GM18505 (cell line): Measurements from ENCODE around the gene ANTXR2.
A peak's percentile ranks its signal among the peaks of the same experiment; 100 is the strongest.
"Not testable (repeated sequence)": the region's sequence is repeated elsewhere in the genome, so short reads cannot be mapped to it uniquely, and the experiment has no call there.

Source experiments
- ATAC-seq: cut with Tn5 transposase; IDR thresholded peaks from one replicate; pipeline ENCODE4 v1.9.1; 2021; ENCODE audit not compliant: unreplicated experiment
- POLR2A ChIP-seq: IDR thresholded peaks from 4 replicates; pipeline ENCODE4 v1.6.1; 2011; ENCODE audit warnings: borderline replicate concordance; ENCODE audit not compliant: insufficient read depth, insufficient read length; ENCODE audit errors: extremely low read depth

The ANTXR2 gene

GRCh38 chr4:80015407-80016189 is 57.4 kb downstream of the ANTXR2 start:
- no peak for TF ChIP-seq POLR2A
- no peak for ATAC-seq

DNA sequence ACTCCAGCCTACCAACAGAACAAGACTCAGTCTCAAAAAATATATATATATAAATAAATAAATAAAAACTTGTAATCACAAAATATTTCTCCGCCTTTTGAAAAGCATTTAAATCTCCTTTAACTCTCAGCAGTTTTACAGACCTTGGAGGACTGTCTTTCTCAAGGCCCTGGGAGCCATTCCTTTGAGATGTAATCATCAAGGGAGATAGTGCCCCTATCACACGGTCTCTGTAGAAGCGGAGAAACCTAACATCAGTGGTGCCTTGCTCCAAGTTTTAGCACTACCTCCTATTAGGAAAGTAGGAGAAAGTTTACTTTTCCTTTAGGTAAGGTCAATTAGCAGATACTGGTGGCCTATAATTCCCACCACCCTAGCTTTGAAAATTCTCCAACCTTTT is 58.5 kb downstream of the ANTXR2 start:
- no peak for ATAC-seq
- no peak for TF ChIP-seq POLR2A

DNA sequence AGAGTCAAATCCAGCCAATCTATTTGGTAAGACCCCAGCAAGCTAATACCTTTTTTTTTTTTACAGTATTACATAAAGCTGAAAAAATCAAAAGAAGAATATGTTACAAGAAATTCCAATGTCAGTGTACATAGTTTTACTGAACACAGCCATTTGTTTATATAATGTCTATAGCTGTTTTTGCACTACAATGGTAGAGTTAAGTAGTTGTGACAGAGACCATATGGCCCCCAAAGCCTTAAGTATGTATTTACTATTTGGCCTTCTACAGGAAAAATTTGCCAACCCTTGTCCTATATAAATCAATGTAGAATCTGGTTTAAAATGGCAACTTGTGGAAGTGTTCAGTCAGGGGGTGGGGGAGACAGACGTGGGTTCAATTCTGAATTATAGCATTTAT is 60.7 kb downstream of the ANTXR2 start:
- ATAC-seq, result no peak
- no peak for TF ChIP-seq POLR2A

DNA sequence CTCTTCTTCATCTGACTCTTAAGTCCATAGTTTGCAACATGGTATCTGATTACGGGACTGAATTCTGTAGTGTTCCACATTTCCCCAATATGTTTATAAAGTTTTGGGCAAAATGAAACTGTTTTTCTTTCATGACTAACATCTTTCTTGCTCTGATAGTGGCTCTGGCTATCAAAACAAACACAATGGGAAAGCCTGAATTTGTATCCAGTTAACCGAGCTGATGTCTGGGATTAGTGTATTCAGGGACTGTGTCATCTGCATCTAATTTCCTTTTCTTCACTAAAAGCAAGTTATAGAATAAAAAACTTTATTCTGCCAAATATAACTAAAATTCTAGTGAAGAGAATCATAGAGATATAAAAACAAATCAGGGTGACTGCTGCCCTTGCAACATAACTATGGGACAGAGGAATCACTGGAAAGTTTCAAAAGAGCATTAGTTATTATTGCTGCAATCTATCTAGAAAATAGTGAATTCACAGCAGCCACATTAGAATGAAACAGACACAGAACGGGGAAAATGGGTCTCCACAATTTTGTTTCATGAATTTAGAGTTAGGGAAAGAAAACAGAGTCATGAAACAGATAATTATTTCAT is 61.3 kb downstream of the ANTXR2 start:
- no peak for ATAC-seq
- no peak for TF ChIP-seq POLR2A

DNA sequence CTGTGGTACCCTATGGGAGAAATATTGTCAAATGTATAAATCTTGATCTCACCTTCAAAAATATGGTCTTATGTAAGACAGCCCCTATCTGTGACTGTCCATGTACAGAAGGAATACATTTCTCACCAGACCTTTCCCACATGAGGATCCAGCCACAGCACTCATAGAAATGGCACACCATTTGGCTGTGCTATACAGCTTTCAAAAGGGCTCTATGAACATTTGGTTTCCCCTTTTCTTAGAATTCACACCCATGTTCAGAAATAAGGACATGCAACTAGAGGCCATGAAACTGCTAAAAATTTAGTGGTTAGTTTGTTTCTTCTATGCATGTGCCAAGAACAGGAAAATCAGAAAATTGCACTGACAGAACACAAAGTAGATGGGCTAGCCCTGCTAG is 62.7 kb downstream of the ANTXR2 start:
- no peak for ATAC-seq
- no peak for TF ChIP-seq POLR2A

GRCh38 chr4:80009806-80010205 is 63.2 kb downstream of the ANTXR2 start:
- ATAC-seq, result no peak
- no peak for TF ChIP-seq POLR2A

- ATAC-seq, result no peak
- TF ChIP-seq POLR2A, result no peak
Measured at GRCh38 chr4:80008971-80009370, 64.1 kb downstream of the ANTXR2 start.

GRCh38 chr4:80008351-80008750 is 64.7 kb downstream of the ANTXR2 start:
- no peak for TF ChIP-seq POLR2A

DNA sequence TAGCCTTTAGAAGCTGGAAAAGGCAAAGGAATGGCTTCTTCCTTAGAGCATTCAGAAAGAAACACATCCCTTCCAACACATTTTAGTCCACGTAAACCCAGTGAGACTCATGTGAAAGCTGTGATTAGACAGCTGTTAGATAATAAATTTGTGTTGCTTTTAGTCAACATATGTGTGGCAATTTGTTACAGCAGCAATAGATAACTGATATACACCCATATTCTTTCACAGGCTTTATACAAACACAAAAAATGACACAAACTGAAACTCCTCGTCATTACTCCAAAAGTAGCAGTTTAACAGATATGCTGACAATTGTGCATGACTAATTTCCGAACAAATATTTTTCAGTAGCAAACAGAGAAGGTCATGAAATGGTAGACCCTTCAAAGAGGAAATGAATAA is 65.3 kb downstream of the ANTXR2 start:
- no peak for TF ChIP-seq POLR2A
- ATAC-seq, result peak; percentile 89

More at GRCh38 chr4:80008351-80008750, 64.7 kb downstream of the ANTXR2 start:
- no peak for ATAC-seq

DNA sequence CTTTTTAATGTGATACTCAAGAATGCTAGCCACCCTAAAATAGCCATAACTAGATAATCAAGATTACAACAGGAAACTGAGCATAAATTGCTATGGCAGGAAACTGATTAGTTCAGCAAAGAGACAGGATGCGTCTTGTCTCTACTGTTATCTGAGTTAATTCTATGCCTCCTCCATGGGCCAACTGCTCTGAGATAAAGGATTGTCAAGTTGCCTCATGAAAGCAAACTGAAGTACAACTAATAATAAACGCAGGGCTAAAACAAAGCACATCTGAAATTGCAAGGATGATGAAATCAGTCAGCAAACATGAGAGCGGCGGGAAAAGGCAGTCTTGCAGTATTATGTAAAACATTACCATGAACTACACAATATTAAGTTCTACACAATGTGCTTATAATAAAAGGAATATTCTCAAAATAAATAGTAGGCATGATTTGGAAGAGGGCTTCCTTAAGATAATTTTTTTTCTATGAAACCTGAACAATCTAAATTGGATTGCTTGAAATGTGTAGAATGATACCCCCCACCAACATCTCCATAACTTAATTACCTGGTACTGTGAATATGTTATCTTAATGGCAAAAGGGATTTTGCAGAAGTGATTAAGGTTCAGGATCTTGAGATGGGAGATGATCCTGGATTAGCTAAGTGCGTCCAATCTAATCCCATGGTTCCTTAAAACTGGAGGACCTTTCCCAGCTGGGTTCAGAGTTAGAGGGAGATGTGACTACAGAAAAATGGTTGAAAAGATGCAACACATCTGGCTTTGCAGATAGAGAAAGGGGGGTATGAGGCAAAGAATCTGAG is 65.9 kb downstream of the ANTXR2 start:
- no peak for TF ChIP-seq POLR2A
- no peak for ATAC-seq

DNA sequence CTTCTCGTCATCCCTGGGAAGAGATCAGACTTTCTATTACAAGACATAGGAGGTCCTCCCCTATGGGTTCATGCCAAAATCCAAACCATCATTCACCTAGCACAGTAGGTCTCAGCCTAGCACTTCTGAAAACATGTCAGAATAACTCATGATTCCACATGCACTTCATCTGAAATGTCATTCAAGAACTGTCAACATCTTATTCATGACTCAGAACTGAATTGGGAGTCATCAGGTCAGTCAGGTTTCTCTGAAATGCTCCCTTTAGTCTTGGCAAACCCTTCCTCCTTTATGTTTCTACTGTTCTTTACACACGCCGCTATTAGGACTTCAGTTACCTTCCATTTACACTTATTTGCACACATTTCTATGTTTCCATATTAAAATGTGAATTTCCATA is 67.2 kb downstream of the ANTXR2 start:
- no peak for ATAC-seq
- no peak for TF ChIP-seq POLR2A

GRCh38 chr4:80004319-80004718 is 68.7 kb downstream of the ANTXR2 start:
- no peak for TF ChIP-seq POLR2A
- ATAC-seq, result no peak

GRCh38 chr4:80002559-80002958 is 70.5 kb downstream of the ANTXR2 start:
- ATAC-seq, result not testable (repeated sequence)

DNA sequence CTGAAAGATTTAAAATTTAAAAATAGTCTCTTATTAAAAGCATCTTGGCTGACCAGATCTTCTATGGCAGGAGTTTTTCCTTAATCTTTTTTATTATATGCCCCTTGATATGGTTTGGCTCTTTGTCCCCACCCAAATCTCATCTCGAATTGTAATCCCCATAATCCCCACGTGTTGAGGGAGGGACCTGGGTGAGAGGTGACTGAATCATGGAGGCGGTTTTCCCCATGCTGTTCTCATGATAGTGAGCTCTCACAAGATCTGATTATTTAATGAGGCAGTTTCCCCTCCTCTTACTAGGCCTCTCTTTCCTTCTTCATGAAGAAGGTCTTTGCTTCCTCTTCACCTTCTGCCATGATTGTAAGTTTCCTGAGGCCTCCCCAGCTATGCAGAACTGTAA is 74.0 kb downstream of the ANTXR2 start:
- not testable (repeated sequence) for ATAC-seq

DNA sequence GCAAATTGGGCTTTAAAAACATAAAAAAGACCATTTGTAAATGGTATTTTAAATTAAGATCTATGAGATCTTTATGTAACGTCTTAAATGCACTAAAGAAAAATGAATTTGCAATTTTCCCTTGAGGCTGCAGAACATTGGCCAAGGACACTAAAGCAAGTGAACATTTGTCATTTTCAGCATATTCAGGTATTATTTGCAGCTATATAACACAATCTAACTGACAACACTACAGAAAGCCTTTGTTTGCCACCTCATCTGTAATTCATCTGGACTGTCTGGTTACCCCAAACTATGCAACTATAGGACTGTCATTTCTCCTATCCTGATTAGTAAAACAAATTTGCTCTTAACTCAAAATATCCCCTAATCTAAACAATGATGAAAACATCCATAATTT is 74.8 kb downstream of the ANTXR2 start:
- TF ChIP-seq POLR2A, result no peak
- no peak for ATAC-seq

DNA sequence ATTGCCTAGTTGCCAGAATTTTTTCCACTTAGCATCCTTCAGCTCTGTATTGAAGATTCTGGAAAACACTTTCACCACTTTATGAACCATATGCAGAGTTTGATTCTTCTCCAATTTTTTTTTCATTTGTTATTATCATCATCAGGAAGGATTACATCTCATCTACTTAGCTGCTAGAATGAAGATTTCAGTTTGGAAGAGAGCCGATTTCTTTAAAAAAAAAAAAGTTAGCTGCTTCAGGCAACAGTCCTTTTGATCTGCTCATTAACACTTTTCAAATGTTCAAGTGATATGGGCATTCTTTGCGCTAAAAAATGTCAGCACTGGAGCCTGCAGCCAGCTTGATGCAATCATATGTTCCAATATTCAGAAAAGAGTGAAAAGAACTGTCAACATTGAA is 76.2 kb downstream of the ANTXR2 start:
- ATAC-seq, result no peak
- no peak for TF ChIP-seq POLR2A
